ENCODE data around the gene UST. TPM values are rescaled to one million over a fixed set of nuclear protein-coding genes. Genes with fewer than 3 reads are reported as not detected.
A peak's percentile ranks its signal among the peaks of the same experiment; 100 is the strongest.

UST gene
- total and polyA plus RNA-seq, 4 donors = 8.4 to 21.5 (median 14.1) TPM

GRCh38 chr6:149061930-149062329 is 315.1 kb downstream of the UST start:
- ATAC-seq (ENCODE audit: low FRiP score) (no peak), DNase-seq (no peak)
- intact Hi-C loops (cut with DNase I) = no loop called here
- no peaks in the 10 kb centered on the region for H3K36me3 ChIP-seq (ENCODE audit: control insufficient read depth in 1 of 2, insufficient read depth in 2 of 2, low read length in 1 of 2)
- H3K9me3 ChIP-seq (ENCODE audit: control insufficient read depth, low read length) = no peaks in the 10 kb centered on the region
- H3K4me1 ChIP-seq (ENCODE audit: control insufficient read depth in 1 of 2, insufficient read depth in 2 of 2, low read length in 2 of 2) = peaks cover 3 to 4% of the 10 kb centered on the region in 2 donors
- 60 to 78% methylated on average over 2 of the region's 2 CpGs for WGBS, 2 donors
- no peaks in the 10 kb centered on the region for H3K27me3 ChIP-seq (ENCODE audit: control insufficient read depth in 1 of 2, insufficient read depth in 2 of 2, low read length in 1 of 2)
- H3K4me3 ChIP-seq (ENCODE audit: low read length in 2 of 2) = no peak overlapping the region
- H3K27ac ChIP-seq (ENCODE audit: low read depth in 1 of 2, low read length in 2 of 2) = no peak overlapping the region

GRCh38 chr6:149062653-149063348 is 316.0 kb downstream of the UST start:
- Histone ChIP-seq H3K27ac (ENCODE audit: low read depth in 1 of 2, low read length in 2 of 2) (no peak overlapping the region), H3K9me3 (ENCODE audit: control insufficient read depth, low read length) (no peaks in the 10 kb centered on the region), H3K27me3 (ENCODE audit: control insufficient read depth in 1 of 2, insufficient read depth in 2 of 2, low read length in 1 of 2) (no peaks in the 10 kb centered on the region), H3K4me3 (ENCODE audit: low read length in 2 of 2) (no peak overlapping the region), H3K4me1 (ENCODE audit: control insufficient read depth in 1 of 2, insufficient read depth in 2 of 2, low read length in 2 of 2) (peaks cover 3 to 4% of the 10 kb centered on the region in 2 donors), H3K36me3 (ENCODE audit: control insufficient read depth in 1 of 2, insufficient read depth in 2 of 2, low read length in 1 of 2) (no peaks in the 10 kb centered on the region)
- WGBS, 2 donors = 83 to 86% methylated on average over 5 of the region's 5 CpGs
- no peak for ATAC-seq (ENCODE audit: low FRiP score)
- intact Hi-C loops (cut with DNase I) = no loop called here
- no peak for DNase-seq

GRCh38 chr6:149063468-149063867 is 316.6 kb downstream of the UST start:
- Histone ChIP-seq H3K4me1 (ENCODE audit: control insufficient read depth in 1 of 2, insufficient read depth in 2 of 2, low read length in 2 of 2) (peaks cover 3 to 4% of the 10 kb centered on the region in 2 donors), H3K9me3 (ENCODE audit: control insufficient read depth, low read length) (no peaks in the 10 kb centered on the region), H3K4me3 (ENCODE audit: low read length in 2 of 2) (no peak overlapping the region), H3K27ac (ENCODE audit: low read depth in 1 of 2, low read length in 2 of 2) (no peak overlapping the region), H3K36me3 (ENCODE audit: control insufficient read depth in 1 of 2, insufficient read depth in 2 of 2, low read length in 1 of 2) (no peaks in the 10 kb centered on the region), H3K27me3 (ENCODE audit: control insufficient read depth in 1 of 2, insufficient read depth in 2 of 2, low read length in 1 of 2) (no peaks in the 10 kb centered on the region)
- ATAC-seq (ENCODE audit: low FRiP score) = no peak
- 72 to 81% methylated on average over 3 of the region's 3 CpGs for WGBS, 2 donors
- intact Hi-C loops (cut with DNase I) = no loop called here
- no peak for DNase-seq

- H3K27ac ChIP-seq (ENCODE audit: low read depth in 1 of 2, low read length in 2 of 2) = peak overlapping the region in 1 of 2 donors; percentile 40
- 35 to 40% methylated on average over 5 of the region's 5 CpGs for WGBS, 2 donors
- DNase-seq (no peak), ATAC-seq (ENCODE audit: low FRiP score) (no peak)
- H3K36me3 ChIP-seq (ENCODE audit: control insufficient read depth in 1 of 2, insufficient read depth in 2 of 2, low read length in 1 of 2) = no peaks in the 10 kb centered on the region
- peaks cover 3 to 4% of the 10 kb centered on the region in 2 donors for H3K4me1 ChIP-seq (ENCODE audit: control insufficient read depth in 1 of 2, insufficient read depth in 2 of 2, low read length in 2 of 2)
- H3K9me3 ChIP-seq (ENCODE audit: control insufficient read depth, low read length) = no peaks in the 10 kb centered on the region
- intact Hi-C loops (cut with DNase I) = no loop called here
- no peak overlapping the region for H3K4me3 ChIP-seq (ENCODE audit: low read length in 2 of 2)
- no peaks in the 10 kb centered on the region for H3K27me3 ChIP-seq (ENCODE audit: control insufficient read depth in 1 of 2, insufficient read depth in 2 of 2, low read length in 1 of 2)
These were observed 317.3 kb downstream of the UST start for GRCh38 chr6:149064001-149064659.

DNA sequence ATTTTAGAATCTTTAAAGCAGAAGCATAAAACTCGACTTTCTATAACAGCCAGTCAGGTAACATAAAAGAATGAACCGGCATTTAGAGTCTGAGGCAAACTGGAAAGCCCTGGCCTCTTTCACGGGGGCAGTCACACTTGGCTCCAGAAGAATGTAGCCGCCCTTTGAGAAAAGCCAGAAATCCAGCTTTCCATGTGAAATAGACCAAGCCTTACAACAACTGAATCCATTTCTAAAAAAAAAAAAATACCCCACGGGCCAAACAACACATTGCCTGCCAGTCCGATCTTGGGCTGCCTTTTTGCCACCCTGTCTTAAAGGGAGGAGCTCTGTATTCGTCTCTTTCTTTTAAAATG is 317.8 kb downstream of the UST start:
- no peaks in the 10 kb centered on the region for H3K36me3 ChIP-seq (ENCODE audit: control insufficient read depth in 1 of 2, insufficient read depth in 2 of 2, low read length in 1 of 2)
- no peak overlapping the region for H3K4me3 ChIP-seq (ENCODE audit: low read length in 2 of 2)
- H3K4me1 ChIP-seq (ENCODE audit: control insufficient read depth in 1 of 2, insufficient read depth in 2 of 2, low read length in 2 of 2) = peaks cover 3 to 4% of the 10 kb centered on the region in 2 donors
- no peaks in the 10 kb centered on the region for H3K9me3 ChIP-seq (ENCODE audit: control insufficient read depth, low read length)
- no peaks in the 10 kb centered on the region for H3K27me3 ChIP-seq (ENCODE audit: control insufficient read depth in 1 of 2, insufficient read depth in 2 of 2, low read length in 1 of 2)
- H3K27ac ChIP-seq (ENCODE audit: low read depth in 1 of 2, low read length in 2 of 2) = peak overlapping the region; percentile 29 to 62
- intact Hi-C loops (cut with DNase I) = no loop called here
- WGBS, 2 donors = 7 to 8% methylated on average over 7 of the region's 7 CpGs
- DNase-seq (no peak), ATAC-seq (ENCODE audit: low FRiP score) (peak; percentile 40)

DNA sequence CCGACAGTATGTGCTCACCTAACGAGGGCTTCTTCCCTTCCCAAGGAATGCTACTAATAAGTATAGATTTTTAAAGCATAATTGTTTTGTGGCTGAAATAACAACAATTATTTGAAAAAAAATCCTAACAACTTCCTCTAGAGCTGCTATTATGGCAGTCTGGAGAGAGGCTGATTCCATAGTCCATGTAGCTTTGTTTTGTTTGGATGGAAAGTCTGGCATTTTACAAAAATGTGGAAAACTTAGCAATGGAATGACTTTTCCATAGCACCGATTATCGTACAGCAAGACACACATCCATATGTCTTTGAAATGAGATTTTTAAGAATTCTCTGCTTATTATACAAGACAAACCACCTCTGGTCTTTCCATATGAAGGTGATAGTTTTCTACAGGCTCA is 318.3 kb downstream of the UST start:
- H3K4me3 ChIP-seq (ENCODE audit: low read length in 2 of 2) = no peak overlapping the region
- no peaks in the 10 kb centered on the region for H3K36me3 ChIP-seq (ENCODE audit: control insufficient read depth in 1 of 2, insufficient read depth in 2 of 2, low read length in 1 of 2)
- H3K27ac ChIP-seq (ENCODE audit: low read depth in 1 of 2, low read length in 2 of 2) = peak overlapping the region; percentile 29 to 62
- no peak for DNase-seq
- intact Hi-C loops (cut with DNase I) = no loop called here
- 8 to 15% methylated on average over 4 of the region's 4 CpGs for WGBS, 2 donors
- H3K27me3 ChIP-seq (ENCODE audit: control insufficient read depth in 1 of 2, insufficient read depth in 2 of 2, low read length in 1 of 2) = no peaks in the 10 kb centered on the region
- H3K9me3 ChIP-seq (ENCODE audit: control insufficient read depth, low read length) = no peaks in the 10 kb centered on the region
- peaks cover 3 to 4% of the 10 kb centered on the region in 2 donors for H3K4me1 ChIP-seq (ENCODE audit: control insufficient read depth in 1 of 2, insufficient read depth in 2 of 2, low read length in 2 of 2)
- ATAC-seq (ENCODE audit: low FRiP score) = no peak

DNA sequence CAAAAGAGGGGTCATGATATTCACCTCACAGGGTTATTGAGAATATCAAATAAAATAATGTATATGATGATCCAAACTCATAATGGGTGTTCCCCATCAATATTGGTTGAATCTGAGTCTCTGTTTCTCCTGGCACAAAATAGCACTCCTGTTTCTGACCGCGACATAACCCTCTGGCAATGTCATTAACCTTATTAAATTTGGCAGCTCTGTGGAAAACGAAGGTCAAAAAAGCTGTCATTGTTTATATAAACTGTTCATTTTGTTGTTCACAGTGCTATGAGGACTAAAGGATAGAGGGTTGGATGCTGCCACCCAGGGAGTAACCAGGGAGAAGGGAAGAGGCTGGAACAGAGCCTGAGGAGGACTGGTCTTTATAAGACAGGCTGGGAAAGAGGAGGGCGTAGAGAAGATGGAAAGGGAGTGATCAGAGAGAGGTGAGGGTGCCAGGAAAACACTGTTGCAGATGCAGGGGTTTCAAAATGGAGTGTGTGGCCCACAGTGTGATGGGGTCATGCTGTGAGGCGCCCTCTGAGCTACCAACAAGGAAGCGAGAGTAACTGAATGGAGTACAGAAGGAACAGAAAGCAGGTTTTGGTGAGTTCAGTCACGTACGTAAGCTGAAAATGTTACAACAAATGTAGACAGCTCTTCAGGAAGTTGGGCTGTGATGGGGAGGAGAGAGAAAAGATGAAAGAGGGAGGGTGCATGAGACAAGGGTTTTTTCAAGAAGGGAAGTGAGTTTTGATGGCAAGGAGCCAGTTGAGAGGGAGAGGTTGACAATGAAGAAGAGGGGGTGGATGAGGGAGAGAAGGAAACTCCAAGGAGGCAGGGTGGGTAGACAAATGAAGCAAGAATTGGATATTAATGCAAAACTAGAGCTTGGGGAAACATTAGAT is 319.1 kb downstream of the UST start:
- 63 to 71% methylated on average over 8 of the region's 8 CpGs for WGBS, 2 donors
- Histone ChIP-seq H3K27ac (ENCODE audit: low read depth in 1 of 2, low read length in 2 of 2) (no peak overlapping the region), H3K27me3 (ENCODE audit: control insufficient read depth in 1 of 2, insufficient read depth in 2 of 2, low read length in 1 of 2) (no peaks in the 10 kb centered on the region), H3K9me3 (ENCODE audit: control insufficient read depth, low read length) (no peaks in the 10 kb centered on the region), H3K4me3 (ENCODE audit: low read length in 2 of 2) (no peak overlapping the region), H3K4me1 (ENCODE audit: control insufficient read depth in 1 of 2, insufficient read depth in 2 of 2, low read length in 2 of 2) (peaks cover 3 to 4% of the 10 kb centered on the region in 2 donors), H3K36me3 (ENCODE audit: control insufficient read depth in 1 of 2, insufficient read depth in 2 of 2, low read length in 1 of 2) (no peaks in the 10 kb centered on the region)
- peak; percentile 37 for ATAC-seq (ENCODE audit: low FRiP score)
- no peak for DNase-seq
- intact Hi-C loops (cut with DNase I) = no loop called here

- ATAC-seq (ENCODE audit: low FRiP score) = no peak
- H3K27me3 ChIP-seq (ENCODE audit: control insufficient read depth in 1 of 2, insufficient read depth in 2 of 2, low read length in 1 of 2) = no peaks in the 10 kb centered on the region
- no peaks in the 10 kb centered on the region for H3K9me3 ChIP-seq (ENCODE audit: control insufficient read depth, low read length)
- 85 to 91% methylated on average over 4 of the region's 4 CpGs for WGBS, 2 donors
- no peak for DNase-seq
- no peak overlapping the region for H3K27ac ChIP-seq (ENCODE audit: low read depth in 1 of 2, low read length in 2 of 2)
- H3K4me3 ChIP-seq (ENCODE audit: low read length in 2 of 2) = no peak overlapping the region
- H3K36me3 ChIP-seq (ENCODE audit: control insufficient read depth in 1 of 2, insufficient read depth in 2 of 2, low read length in 1 of 2) = no peaks in the 10 kb centered on the region
- intact Hi-C loops (cut with DNase I) = no loop called here
- peaks cover 0 to 2% of the 10 kb centered on the region in 2 donors for H3K4me1 ChIP-seq (ENCODE audit: control insufficient read depth in 1 of 2, insufficient read depth in 2 of 2, low read length in 2 of 2)
These were observed 325.2 kb downstream of the UST start for GRCh38 chr6:149071997-149072396.

All from aorta (tissue), 5 donors.